NCI-H1417 treated with DMSO at 0.1 percent for 48 hours (cell line): Measurements from ENCODE around the gene ADAMTS2.

Source experiments
- DNase-seq: peaks from one replicate; lab custom pipeline; 2025; lab: John Stamatoyannopoulos, UW

The ADAMTS2 gene

DNA sequence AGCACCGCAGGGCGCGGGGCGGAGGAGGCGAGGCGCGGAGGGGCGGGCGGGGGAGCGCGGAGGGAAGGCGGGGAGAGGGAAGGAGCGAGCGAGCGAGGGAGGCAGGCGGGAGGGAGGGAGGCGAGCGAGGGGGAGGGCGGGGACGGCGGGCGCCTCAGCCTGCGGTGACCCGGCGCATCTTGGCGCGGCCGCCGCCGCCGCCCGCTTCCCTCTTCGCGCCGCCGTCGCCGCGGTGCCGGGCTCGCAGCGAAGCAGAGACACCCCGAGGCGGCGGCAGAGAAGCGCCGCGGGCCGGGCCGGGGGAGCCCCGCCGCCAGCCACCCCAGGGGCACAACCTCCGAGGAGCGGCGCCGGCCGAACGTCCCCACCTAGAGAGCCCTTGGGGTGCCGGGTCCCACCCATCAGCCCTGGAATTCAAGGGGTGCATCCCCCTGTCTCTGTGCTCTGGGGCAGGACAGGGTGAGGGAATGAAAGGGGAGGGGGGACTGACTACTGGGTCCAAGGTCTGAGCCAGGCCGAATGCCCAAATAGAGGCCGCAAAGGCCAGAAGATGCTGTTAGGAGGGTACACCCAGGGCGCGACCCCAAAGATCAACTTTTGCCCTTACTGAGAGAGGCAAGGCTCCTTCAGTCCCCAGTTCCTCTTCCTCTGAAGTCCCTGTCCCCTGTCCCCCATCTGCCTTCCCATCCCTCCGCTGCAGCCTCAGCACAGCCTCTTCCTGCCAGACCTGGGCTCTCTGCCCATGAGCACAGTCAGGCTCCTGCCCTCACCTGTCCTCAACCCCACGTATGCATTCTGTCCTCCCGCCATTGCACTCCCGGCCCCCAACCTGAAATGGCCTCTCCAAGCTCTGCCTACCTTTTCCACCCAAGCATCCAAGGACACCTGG lies at the start of gene ADAMTS2:
Gene ADAMTS2 (minus strand): TSS at position 29 of the 889 bp plus-strand sequence. CDS start 133 bp downstream, outside the sequence.
- no peak for DNase-seq

DNA sequence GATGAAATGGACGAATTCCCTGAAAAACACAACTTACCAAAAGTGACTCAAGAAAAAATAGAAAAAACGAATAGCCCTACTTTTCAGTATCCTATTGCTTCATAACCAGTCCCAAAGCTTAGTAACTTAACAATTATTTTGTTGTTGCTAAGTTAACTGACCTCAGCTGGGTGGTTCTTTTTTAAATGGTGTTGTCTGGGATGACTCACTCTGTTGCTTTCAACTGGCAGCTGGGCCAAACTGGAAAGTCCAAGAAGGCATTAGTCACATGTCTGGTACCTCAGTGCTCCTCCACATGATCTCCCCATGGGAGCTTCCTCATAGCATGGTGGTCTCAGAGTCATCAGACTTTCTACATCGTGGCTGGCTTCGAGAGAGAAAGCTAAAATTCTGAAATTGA lies 47.8 kb upstream of the ADAMTS2 start:
- no peak for DNase-seq

DNA sequence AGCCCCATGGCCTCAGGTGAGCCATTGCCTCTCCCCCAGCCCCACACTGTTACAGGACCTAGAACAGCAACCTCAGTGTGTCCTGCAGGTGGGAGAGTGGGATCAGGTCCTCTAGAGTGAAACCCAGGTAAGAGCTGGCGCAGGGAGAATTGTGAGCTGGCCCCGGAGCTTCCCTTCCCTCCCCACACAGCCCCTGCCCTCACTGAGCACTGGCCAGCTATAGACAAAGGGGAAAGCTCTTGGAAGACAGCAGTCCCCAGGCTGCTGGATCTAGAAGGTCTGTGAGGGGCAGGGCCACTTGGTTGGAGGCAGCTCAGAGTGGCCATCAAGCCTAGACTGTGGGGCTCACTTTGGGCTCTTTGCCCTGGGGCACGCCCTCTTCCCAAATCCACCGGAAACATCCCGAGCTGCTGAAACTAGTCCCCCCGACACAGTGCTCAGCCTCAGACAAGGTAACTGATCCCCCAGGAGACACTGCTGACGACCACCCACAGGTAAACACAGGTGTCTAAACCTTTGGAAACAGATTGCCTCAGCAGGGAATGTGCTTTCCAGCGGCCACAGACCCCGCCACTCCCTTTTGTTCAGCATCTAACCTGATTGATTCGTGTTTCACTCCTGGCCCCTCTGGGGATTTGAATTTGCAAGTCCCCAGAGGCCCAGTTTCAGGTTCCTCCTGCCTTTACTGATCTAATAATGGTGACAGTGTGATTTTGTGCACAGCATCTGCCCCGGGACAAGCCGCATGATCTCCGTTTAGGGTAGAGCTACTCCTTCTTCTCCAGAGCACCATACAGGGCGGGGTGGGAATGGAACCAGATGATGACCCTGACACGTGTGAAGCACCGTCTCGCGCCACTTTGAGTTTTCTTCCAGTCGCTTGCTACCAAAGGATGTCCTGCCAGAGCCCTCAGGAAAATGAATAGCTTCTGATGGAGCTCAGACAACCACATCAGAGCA lies 42.2 kb upstream of the ADAMTS2 start:
- DNase-seq, result no peak

DNA sequence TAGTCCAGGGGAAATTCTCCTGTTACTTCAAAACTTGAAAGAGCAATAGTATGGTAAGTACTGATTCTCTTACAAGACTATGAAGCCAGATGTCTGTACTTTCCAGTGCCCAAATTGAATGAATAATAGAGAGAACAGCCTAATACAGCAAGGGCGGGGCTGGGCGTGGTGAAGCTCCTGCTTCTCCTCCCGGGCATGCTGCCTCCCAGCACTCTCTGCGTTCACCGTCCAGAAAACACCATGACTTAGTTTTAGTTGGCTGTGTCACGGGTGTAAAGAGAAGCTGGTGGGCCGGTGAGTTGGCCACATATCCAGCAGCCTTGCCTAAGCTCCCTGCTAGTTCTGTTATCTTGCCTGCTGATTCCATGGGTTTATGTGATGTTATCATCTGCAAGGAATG lies 40.7 kb upstream of the ADAMTS2 start:
- no peak for DNase-seq

DNA sequence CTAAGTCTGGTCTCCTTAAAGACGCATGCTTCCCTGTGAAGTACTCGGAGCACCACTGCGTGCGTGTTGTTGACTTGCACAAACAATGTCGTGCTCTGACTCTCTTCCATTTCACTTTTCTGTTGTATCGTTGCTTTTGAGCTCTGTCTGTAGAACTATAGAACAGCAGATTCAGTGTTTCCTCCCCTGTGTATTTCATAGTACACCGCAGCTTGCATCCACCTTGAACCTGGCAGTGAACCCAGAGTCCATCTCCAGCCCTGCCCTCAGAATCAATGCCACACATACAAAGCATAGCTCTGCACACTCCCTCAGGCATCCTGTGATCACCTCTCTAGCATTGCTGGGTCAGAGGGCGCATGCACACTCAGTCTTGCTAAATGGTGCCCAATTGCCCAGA lies 37.2 kb upstream of the ADAMTS2 start:
- DNase-seq, result no peak

DNA sequence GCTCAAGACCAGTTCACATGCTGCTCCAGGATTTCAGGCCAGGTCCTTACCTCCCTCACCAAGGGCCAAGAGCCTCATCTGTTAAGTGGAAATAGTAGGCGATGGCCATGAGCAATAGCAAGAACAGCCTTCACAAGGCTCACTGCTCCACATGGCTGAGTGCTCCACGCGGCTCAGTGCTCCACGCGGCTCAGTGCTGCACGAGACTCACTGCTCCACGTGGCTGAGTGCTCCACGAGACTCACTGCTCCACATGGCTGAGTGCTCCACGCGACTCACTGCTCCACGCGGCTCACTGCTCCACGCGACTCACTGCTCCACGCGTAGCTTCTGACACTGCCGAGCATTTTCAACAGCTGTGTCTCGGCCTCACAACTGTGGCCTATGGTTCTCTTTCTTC lies 36.4 kb upstream of the ADAMTS2 start:
- DNase-seq, result no peak

DNA sequence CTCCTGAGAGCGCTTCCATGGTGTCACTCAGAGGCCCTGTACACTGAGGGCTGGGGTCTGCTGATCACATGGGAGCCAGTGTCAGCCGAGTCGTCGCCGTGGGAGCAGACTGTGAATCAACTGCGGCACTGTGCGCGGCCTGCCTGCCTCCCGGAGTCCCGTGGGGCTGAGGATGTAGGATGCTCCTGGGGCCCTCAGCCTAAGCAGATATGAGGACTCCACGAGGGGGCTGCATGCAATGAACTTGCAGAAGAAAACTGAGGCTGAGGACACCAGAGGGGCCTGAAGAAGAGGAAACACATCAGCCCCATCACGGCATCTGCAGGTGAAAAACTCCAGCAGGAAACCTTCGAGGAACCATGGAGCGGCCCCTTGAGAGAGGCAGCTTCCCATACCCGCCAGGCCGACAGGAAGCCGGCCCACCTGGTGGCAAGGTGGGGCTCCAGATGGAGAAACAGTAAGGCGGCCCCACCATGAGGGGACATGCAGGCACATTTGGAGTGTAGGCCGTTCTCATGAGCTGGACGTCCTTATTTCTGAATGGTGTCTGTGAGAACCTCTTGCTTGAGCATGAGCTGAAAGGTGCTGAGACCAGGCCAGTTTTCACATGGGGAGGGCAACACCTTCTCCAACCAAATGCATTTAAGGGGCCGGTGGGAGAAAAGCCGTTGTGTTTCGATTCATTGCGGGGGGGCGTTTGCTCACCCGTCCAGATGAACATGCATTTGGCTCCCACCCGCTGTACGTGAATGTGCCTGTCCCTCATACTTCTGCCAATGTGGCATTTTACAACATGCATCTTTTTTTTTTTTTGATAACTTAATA lies 35.2 kb upstream of the ADAMTS2 start:
- no peak for DNase-seq

DNA sequence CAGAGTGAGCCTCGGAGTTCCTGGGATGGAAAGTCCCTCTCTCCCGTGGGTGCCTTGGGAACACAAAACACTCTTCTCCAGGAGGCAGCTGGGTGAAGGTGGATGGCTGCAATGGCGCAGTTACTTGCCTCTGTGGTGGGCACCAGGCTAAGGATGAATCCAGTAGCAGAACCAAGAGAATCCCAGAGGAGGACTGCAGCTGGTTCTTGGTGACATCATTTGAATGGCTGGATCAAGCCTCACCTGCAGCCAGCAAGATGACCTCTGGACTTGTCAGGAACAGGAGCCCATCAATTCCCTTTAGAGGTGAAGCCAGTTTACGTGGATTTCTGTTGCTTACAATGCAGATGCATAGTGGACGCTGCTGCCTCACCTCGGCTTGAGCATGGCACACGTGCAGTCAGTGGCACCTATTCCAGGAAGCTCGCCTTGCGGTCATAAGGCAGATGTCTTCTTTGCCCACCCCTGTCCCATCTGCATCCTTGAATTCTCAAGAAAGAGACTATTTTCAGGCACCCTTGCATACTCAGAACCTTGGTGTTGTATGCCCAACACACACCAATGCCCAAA lies 34.1 kb upstream of the ADAMTS2 start:
- no peak for DNase-seq

DNA sequence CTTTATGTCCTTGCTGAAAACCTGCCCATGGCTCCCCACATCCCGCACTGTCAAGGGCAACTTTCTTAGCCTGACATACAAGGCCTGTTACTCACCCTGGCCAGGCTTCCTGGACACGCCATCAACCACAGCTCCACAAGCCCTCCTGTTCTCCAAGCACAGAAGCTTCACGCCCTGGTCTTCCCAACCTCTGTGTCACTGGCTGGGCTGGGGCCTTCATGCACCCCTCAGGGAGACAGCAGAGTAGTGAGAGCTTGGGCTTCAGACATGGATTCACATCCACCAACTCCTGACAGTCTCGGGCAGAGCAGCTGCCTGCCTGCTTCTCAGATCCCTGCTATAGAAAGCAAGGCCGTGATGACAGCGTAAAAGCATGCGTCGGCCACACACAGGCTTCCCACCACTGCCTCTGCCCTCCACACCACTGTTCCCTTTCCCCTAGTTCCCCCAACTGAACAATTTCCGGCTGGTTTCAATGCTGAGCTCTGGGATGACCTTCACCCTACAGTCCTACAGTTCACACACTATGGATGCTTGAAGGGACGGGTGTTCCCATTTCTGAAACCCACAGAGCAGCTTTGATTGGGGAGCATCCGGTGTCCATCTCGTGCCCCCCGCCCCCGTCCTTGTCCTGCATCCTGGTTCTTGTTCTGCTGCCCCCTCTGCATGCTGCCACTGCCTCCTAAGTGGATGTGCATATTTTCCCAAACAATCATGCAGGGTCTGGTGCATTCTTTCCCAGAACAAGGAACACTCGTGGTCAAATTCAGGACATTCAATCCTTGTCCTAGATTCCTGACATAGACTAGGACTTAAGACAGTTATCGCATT lies 33.4 kb upstream of the ADAMTS2 start:
- DNase-seq, result no peak

DNA sequence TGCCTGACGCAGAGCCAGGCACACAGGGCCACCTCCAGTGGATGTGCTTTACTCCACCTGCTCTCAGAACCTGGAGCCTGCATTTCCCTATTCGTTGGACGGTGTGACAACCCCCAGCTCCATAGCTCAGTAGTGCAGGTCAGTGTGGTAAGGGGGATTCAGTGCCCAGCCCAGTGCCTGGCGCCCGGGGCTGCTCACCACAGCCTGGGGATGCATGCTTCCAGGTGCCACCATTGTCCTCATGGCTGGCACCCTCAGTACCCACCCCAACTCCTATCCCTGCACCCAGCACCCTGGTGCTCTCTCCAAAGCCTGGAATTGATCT lies 32.8 kb upstream of the ADAMTS2 start:
- DNase-seq, result no peak

DNA sequence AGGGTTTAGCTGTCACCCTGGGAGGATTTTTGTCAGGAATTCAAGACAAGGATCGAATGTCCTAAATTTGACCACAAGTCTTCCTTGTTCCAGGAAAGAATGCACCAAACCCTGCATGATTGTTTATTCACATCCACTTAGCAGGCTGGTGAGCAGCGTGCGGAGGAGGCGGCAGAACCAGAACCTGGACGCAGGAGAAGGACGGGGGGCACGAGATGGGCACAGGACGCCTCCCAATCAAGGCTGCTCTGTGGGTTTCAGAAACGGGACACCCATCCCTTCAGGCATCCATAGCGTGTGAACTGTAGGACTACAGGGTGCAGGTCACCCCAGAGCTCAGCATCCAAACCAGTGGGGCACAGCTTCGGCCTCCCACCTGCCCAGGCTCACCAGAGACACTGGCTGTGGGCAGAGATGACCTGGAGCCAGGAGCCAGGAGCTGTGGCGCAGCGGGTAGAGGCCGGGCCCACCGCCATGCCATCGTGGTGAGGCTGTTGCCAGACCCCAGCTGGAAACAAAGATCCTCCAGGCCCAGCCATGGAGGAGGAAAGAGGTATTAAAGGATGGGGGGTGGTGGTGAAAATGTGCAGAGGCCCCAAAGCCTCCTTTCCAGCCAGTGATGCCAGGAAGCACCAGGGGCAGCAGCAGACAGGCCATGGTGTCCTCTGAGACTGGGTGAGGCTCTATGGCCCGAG lies 32.3 kb upstream of the ADAMTS2 start:
- no peak for DNase-seq

DNA sequence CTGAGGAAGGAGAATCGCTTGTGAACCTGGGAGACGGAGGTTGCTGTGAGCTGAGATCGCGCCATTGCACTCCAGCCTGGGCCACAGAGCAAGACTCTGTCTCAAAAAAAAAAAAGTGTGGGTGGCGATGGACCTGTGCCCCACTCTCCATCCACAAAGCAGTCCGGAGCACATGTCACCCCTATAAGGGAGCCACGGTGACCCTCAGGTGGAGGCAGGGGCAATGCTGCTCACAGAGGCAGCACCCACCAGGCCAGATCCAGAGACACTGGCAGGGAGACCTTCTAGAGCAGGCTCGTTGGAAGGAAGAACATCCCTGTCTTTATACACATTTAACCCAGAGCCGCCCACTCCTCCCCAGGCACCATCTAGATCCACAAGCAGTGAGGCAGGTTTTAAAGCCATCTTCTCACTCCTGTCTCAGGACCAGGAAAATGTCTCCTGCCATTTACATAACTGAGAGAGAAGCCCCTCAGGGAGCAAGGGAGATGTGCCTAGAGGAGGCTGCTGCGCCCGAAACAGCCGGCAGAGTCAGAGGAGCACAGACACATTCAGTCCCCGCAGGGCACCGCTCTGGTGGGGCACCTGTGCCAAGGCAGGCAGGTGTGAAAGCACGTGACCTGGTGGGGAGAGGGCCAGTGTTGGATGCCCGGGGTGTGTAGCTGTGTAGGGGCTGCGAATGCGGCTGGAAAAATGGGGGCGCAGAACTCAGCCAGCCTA lies 31.6 kb upstream of the ADAMTS2 start:
- DNase-seq, result no peak

DNA sequence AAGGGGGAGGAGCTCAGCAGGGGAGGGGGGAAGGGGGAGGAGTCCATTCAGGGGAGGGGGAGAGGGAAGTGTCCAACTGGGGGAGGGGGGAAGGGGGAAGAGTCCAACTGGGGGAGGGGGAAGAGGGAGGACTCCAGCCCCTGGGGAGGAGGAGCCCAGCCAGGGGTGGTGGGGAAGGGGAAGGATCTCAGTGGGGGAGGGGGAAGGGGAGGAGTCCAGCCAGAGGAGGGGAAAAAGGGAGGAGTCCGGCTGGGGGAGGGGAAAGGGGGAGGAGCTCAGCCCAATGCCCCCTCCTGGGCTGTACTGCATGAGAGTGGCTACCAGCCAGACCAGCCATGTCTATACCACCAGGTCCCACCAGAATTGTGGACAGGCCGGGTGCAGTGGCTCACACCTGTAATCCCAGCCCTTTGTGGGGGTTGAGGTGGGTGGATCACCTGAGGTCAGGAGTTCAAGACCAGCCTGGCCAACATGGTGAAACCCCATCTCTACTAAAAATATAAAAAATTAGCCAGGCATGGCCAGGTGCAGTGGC lies 30.6 kb upstream of the ADAMTS2 start:
- no peak for DNase-seq

DNA sequence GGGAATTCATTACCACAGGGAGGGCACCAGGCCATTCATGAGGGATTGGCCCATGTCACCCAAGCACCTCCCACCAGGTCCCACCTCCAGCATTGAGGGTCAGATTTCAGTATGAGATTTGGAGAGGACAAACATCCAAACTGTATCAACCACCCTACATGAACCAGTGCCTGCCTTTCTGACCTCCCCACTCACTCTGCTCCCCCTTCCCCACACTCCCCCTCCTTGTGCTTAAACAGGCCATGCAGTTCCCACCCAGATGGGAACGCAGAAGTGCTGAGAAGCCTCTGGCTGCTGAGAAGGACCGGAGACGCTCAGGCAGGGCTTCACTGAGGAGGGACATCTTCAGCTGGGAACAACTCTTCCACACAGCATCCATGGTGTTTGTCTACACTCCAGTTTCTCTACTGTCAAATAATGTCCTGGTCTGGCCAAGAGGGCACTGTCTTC lies 30.0 kb upstream of the ADAMTS2 start:
- DNase-seq, result no peak

DNA sequence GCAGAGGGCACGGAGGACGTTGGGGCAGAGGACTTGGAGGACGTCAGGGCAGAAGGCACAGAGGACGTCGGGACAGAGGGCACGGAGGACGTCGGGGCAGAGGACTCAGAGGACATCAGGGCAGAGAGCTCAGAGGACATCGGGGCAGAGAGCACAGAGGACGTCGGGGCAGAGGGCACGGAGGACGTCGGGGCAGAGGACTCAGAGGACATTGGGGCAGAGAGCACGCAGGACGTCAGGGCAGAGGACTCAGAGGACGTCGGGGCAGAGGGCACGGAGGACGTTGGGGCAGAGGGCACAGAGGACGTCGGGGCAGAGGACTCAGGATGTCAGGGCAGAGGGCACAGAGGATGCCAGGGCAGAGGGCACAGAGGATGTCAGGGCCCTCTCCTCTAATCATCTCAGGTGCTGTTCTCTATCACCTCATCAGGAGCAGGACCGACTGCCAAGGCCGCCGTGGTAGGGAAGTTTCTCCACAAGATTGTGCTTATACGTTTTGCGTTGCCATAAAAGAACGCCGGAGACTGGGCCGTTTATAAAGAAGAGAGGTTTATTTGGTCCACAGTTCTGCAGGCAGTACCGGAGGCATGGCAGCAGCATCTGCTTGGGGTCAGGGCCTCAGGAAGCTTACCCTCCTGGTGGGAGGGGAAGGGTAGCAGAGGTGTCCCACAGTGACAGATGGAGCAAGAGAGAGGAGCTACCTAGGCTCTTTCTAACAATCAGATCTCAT lies 29.4 kb upstream of the ADAMTS2 start:
- no peak for DNase-seq

DNA sequence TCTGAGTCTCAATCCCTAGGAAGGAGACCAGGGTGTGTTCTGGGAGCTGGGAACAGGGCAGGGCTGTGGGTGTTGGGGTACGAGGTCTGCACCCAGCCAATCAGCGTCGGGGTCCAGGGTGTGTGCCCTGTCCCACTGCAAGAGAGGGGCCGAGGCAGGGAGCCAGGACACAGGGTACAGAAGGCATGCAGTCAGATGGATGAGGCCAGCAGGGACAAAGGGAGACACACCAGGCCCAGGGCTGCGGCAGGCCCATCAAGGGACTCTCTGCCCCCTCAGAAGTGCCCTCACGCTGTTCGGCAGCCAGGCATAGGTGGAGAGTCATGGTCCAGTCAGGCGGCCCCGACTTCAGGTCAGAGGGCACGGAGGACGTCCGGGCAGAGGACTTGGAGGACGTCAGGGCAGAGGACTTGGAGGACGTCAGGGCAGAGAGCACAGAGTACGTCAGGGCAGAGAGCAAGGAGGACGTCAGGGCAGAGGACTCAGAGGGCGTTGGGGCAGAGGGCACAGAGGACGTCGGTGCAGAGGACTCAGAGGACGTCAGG lies 28.8 kb upstream of the ADAMTS2 start:
- no peak for DNase-seq

DNA sequence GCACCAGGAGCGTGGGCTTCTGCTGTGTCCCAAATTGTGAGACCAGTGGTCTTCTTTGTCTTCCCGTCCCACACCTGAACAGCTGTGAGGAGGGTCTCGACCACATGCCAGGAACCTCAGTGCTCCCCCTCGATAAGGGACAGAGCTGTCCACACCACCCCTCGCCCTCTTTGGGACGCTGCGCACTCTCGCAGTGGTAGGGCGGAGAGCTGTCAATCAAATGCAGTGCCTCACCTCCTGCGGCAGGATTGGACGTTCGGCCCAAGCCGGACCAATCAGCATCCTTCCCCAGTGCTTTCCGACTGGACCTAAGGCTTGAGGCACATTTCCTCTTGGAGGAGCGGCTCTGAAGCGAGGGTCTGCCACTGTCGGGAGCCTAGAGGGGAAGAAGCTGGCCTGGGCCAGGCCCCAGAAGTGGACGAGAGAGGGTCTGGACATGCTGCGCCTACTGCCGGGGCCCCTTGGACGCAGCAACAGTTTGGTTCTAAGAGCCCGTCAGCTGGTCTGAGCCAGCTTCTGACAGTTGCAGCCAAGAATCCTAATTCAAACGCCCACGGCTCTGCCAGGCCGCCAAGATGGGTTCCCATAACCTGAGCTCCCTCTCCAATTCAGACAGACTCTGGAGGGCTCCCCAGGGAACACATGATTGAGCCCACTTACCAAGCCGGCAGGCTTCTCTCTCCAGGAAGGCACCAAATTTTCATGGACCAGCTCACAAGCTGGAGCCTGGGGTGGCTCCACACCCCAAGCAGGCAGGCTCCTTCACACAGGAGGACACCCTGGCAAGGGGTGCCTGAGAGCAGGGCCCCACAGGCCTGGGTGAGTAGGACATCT lies 28.1 kb upstream of the ADAMTS2 start:
- no peak for DNase-seq
